ENCODE measurements around the gene THOC6.

- TF ChIP-seq CTCF (IDR thresholded peaks at IDR 0.05) (no peak), POLR2A (IDR thresholded peaks at IDR 0.05) (no peak)
These were observed 14.4 kb downstream of the THOC6 start for GRCh38 chr16:3038256-3038655.
